Stimulated activated CD4-positive, alpha-beta T cell treated with anti-CD3 and anti-CD28 coated beads, Interleukin-15, amount 100 ng/mL, for 48 hours (primary cell): ENCODE results near the gene BLID.

Source experiments
- DNase-seq, 2 donors: peaks; one replicate each; pipeline ENCODE4 v3.0.0-alpha.2; 2020; ENCODE audit warnings: low read depth in 2 of 2

The BLID gene

GRCh38 chr11:122105044-122105758, 10.8 kb downstream of the BLID start:
- no peak for DNase-seq

DNA sequence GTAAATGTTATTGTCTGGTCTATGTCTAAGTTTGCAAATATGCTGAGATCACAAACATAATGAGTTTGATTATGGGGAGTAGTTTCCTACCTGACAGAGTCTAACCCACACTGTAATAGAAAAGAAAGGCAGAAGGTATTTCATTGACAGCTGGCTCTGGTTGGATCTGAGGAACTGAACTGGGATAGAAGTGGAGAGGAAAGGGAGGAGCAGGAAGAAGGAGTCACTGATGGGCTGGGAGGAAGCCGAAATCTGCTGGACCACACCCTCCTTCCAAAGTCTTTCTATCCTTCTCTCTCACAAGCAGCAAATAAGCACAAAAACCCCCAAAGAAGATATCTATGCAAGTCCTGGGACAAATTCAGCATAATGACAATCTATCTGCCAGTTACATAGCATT, 11.7 kb downstream of the BLID start:
- no peak for DNase-seq

- DNase-seq: no peak
Observed at GRCh38 chr11:122103726-122104125, 12.3 kb downstream of the BLID start.

DNA sequence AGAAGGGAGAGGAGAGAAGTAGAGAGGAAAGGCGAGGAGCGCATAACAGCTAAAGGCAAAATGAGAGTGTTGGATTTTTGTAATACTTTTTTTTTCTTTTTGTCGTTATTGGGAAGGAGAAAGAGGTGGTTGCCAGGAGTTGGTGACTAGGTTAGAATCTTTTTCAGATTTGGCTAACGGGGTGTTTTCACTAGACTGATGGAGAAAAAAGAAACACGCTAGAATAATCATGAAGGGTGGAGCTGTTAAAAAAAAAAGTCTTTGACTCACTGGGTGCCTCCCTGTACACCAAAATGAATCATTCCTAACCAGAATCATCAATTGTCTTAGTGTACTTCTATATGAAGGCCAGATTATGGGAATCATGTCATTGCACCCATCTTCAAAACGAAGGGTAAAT, 12.7 kb downstream of the BLID start:
- DNase-seq: no peak

DNA sequence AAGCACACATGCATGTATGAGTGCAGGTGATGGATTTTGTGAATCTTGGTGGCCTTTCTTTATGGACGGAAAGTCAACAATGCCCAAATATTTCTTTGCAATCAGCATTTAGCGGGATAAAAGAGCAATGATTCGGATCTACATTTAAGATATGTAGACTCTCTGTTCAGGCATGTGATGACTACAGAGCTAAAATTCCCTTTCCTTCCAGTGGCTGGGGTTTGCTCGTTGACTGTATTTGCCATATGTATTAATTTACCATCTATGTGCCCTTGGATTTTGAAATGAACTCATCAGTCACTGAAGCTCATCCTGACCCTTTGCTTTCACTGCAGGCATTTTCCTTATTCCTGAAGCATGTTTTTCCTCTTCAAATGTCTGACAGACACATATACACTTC, 13.6 kb downstream of the BLID start:
- DNase-seq: no peak

GRCh38 chr11:122101625-122102291, 14.3 kb downstream of the BLID start:
- no peak for DNase-seq

DNA sequence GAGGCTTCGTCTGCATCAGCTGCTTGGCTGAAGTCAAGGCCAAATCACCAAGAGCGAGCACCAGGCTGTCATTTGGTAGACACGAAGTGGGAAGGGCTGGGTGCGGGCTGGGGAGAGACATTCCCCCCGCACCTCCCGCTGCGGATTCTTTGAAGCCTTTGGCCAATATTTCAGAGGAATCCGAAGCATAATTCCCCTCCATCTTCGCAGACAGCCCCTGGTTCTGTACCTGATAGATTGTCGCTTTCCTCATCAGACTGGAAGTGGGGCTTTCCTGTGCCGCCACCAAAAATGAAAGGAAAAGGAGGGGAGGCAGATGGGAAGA, 15.3 kb downstream of the BLID start:
- no peak for DNase-seq

GRCh38 chr11:122100037-122100755, 15.8 kb downstream of the BLID start:
- DNase-seq: no peak

DNA sequence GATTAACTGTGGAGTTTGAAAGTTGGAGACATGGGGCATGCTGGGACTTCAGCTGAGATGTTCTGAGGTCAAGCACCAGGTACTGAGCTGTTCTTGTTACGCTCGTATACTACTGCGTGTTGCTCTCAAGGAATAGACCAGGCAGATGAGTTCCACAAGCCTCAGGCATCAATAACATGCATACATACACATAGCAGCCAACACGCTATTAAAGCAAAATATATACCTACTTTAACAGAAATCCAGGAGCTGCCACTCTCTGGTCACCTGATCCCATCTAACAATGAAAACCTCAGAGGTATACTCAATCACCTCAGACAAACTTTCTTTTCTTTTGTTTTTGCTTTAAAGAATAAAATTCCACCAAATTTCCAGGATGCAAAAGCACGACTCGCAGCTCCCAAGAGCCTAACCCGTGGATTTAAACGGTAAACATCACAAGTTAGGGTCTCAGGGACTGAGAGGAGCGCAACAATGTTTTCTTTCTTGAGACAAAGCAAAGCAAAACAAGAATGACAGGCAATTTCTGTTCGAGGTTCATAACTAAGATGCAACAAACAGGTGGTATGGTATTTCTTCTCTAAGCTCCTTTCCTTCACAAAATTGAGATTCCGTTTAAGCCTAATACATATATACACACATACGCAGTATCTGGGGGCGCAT, 16.5 kb downstream of the BLID start:
- no peak for DNase-seq

- DNase-seq: no peak
Observed at GRCh38 chr11:122098261-122098980, 17.6 kb downstream of the BLID start.

GRCh38 chr11:122097419-122098001, 18.5 kb downstream of the BLID start:
- DNase-seq: no peak

- no peak for DNase-seq
Observed at GRCh38 chr11:122096272-122097112, 19.5 kb downstream of the BLID start.

DNA sequence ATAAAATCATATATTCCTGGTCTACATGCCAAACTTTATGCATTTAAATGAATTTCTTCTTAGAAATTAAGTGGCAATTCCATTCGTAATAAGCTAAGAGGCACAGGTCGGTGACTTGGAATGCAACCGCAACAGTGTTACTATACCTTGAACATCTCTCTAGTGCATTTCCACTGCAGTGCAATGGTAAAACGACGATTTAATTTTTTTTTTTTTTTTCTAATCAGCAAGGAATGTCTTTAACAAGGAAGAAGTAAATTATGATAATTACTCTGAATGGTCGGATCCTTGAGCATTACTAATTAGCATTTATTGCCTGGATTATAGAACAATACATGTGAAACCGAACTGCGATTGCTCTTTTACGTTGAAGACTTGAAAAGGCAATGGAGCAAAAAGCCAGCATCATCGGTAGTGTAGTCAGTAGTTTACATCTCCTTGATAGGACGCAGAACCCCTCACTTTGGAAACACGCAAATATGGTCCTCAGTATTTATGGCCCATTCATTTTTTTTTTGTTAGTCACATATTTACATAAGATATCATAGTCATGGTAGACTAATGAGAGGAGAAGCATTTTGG, 20.2 kb downstream of the BLID start:
- no peak for DNase-seq

GRCh38 chr11:122094836-122095235, 21.2 kb downstream of the BLID start:
- DNase-seq: no peak

- no peak for DNase-seq
Observed at GRCh38 chr11:122093731-122094275, 22.2 kb downstream of the BLID start.

DNA sequence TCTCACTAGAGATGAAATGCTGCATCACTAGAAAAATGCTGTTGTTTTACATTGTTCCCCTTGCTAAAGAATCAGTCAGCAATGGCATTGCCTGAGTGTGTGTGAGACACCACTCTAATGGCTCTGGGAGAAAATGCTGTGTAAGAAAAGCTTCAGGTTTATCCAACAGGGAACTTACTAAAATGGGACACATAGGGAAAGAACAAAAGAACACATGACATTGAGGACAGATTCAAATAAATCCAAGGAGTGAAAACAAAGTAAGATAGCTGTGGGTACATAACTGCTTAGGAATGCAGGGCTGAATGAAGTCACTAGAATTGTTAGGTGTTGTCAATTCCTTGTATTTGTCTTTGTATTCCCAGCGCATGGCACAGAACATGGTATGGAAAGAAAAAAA, 24.2 kb downstream of the BLID start:
- no peak for DNase-seq

DNA sequence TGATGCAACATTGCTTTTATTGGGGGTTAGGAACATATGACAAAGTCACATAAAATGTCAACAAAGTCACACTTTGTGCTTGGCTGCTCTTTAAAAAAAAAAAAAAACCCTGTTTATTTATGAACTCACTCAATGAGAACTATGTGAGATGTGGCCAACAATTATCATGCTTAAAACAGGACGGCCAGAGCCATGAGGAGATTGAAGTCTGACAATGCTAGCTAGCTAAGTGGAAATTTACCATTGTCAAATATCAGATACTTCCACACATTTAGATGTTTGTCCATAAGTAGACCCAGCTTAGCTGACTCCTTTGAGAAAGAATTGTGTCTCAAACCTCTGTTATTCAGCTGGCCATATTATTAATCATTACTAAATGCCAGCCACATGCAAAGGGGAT, 26.9 kb downstream of the BLID start:
- no peak for DNase-seq

- no peak for DNase-seq
Observed at GRCh38 chr11:122085712-122086111, 30.3 kb downstream of the BLID start.

DNA sequence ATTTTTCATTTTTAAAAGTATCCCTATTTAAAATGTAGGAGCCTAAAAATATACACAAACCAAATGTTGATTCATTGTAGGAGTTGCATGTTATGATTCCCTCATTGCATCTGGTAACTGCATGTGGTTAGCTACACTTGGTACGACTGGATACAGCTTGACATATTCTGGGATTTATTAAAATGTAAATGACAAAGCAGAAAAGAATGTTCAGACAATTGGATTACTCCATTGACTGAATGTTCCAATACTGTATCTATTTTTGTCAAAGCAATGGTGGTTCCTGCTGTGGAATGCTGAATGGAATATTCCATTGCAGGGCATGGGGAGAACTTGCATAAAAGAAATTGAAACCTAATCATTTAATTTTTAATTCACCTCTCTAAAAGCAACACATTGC, 30.8 kb downstream of the BLID start:
- DNase-seq: no peak

- no peak for DNase-seq
Observed at GRCh38 chr11:122082205-122082604, 33.8 kb downstream of the BLID start.
